ENCODE data around the gene FAM200B.

FAM200B gene

DNA sequence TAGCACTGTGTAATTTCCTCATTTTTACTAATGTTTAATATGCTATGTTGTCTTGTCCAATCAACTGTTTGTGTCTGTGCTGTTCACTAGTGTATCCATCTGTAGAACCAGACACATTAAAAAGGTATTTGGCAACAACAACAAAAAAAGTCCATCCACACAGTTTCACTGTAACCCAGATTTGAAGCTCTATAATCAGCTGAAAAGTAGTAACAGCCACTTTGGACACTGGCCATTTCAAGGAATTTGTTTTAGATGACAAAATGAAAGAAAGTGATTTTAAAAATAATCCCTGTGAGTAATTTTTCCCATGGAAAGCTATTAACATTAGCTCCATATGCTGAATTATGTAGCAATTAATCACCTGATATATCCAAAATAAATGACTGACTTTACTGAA lies 24.3 kb upstream of the FAM200B start:
- Histone ChIP-seq H3F3A (ENCODE audit: low read depth) (no peaks in the 10 kb centered on the region), H3K4me2 (ENCODE audit: low read depth, low read length, poor library complexity, severe bottlenecking) (peak overlapping the region; percentile 69), H3K9ac (ENCODE audit: low read depth, low read length, poor library complexity, severe bottlenecking) (peak overlapping the region; percentile 100), H3K79me2 (ENCODE audit: insufficient read depth, low read length) (peaks cover 36% of the 10 kb centered on the region), H3K27me3 (ENCODE audit: insufficient read depth, low read length, poor library complexity, severe bottlenecking) (no peaks in the 10 kb centered on the region), H3K4me3 (ENCODE audit: low read length, poor library complexity, severe bottlenecking) (no peak overlapping the region), H4K20me1 (ENCODE audit: insufficient read depth, low read length, poor library complexity, severe bottlenecking) (peaks cover 14% of the 10 kb centered on the region), H3K9me2 (replicated peaks; ENCODE audit: low read depth, low read length) (no peaks in the 10 kb centered on the region), H2AFZ (ENCODE audit: low read length) (no peak overlapping the region), H3K36me3 (ENCODE audit: insufficient read depth, low read length) (no peaks in the 10 kb centered on the region), H3K9me3 (ENCODE audit: insufficient read depth, low read depth, low read length) (no peaks in the 10 kb centered on the region), H3K4me1 (ENCODE audit: insufficient read depth, low read length, poor library complexity, severe bottlenecking) (peaks cover 39% of the 10 kb centered on the region)
- TF ChIP-seq EZH2phosphoT487 (IDR thresholded peaks at IDR 0.05; ENCODE audit: borderline replicate concordance), result no peak
- TF ChIP-seq, protein P1, sequence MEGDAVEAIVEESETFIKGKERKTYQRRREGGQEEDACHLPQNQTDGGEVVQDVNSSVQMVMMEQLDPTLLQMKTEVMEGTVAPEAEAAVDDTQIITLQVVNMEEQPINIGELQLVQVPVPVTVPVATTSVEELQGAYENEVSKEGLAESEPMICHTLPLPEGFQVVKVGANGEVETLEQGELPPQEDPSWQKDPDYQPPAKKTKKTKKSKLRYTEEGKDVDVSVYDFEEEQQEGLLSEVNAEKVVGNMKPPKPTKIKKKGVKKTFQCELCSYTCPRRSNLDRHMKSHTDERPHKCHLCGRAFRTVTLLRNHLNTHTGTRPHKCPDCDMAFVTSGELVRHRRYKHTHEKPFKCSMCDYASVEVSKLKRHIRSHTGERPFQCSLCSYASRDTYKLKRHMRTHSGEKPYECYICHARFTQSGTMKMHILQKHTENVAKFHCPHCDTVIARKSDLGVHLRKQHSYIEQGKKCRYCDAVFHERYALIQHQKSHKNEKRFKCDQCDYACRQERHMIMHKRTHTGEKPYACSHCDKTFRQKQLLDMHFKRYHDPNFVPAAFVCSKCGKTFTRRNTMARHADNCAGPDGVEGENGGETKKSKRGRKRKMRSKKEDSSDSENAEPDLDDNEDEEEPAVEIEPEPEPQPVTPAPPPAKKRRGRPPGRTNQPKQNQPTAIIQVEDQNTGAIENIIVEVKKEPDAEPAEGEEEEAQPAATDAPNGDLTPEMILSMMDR (conservative IDR thresholded peaks at IDR 0.05; ENCODE audit: low read length), result no peak

DNA sequence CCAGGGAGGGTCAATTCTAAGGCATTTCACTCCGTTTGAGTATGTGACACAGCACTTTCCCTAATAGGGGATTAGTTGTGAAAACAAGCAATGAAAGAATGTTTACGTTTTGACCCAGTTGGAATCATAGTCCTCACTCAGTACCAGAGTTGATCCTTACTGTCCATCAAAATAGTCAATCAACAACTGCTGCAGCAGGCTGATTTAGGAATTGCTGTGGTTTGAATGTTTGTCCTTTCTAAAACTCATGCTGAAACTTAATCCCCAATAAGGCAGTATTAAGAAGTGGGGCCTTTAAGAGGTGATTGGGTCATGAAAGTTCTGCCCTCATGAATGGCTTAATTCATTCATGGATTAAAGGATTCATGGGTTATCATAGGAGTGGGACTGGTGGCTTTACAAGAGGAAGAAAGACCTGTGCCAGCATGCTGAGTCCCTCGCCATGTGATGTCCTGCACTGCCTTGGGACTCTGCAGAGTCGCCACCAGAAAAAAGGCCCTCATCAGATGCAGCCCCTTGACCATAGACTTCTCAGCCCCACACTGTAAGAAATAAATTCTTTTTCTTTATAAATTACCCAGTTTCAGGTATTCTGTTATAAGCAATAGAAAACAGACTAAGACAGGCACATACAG lies 23.4 kb upstream of the FAM200B start:
- no peaks in the 10 kb centered on the region for H3K27me3 ChIP-seq (ENCODE audit: insufficient read depth, low read length, poor library complexity, severe bottlenecking)
- peaks cover 30% of the 10 kb centered on the region for H3K4me1 ChIP-seq (ENCODE audit: insufficient read depth, low read length, poor library complexity, severe bottlenecking)
- no peak overlapping the region for H2AFZ ChIP-seq (ENCODE audit: low read length)
- no peak overlapping the region for H3K4me3 ChIP-seq (ENCODE audit: low read length, poor library complexity, severe bottlenecking)
- no peaks in the 10 kb centered on the region for H3K9me2 ChIP-seq (replicated peaks; ENCODE audit: low read depth, low read length)
- peaks cover 27% of the 10 kb centered on the region for H3K79me2 ChIP-seq (ENCODE audit: insufficient read depth, low read length)
- no peaks in the 10 kb centered on the region for H3K36me3 ChIP-seq (ENCODE audit: insufficient read depth, low read length)
- no peak overlapping the region for H3K4me2 ChIP-seq (ENCODE audit: low read depth, low read length, poor library complexity, severe bottlenecking)
- TF ChIP-seq, protein P1 (conservative IDR thresholded peaks at IDR 0.05; ENCODE audit: low read length), result no peak
- no peak for TF ChIP-seq EZH2phosphoT487 (IDR thresholded peaks at IDR 0.05; ENCODE audit: borderline replicate concordance)
- H3K9ac ChIP-seq (ENCODE audit: low read depth, low read length, poor library complexity, severe bottlenecking), result no peak overlapping the region
- H3K9me3 ChIP-seq (ENCODE audit: insufficient read depth, low read depth, low read length), result no peaks in the 10 kb centered on the region
- peaks cover 5% of the 10 kb centered on the region for H4K20me1 ChIP-seq (ENCODE audit: insufficient read depth, low read length, poor library complexity, severe bottlenecking)
- no peaks in the 10 kb centered on the region for H3F3A ChIP-seq (ENCODE audit: low read depth)

DNA sequence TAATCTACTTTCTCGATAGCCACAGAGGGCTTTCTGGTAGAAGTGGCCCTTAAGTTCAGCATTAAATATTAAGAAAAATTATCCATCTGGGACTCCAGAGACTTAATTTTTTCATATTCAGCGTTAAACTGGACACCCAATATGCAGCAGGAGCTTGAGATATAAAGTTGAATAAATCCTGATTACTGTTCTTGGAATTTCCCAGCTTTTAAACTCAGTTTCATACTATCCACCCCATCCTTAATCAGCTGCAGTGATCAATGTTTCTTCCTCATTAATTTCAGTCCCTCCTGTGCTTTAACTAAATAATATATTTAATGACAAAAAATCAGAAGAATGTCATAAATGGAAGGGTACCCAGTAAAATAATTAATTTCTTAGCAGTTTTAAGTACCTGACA lies 22.8 kb upstream of the FAM200B start:
- Histone ChIP-seq H3K9me3 (ENCODE audit: insufficient read depth, low read depth, low read length) (no peaks in the 10 kb centered on the region), H3K79me2 (ENCODE audit: insufficient read depth, low read length) (peaks cover 22% of the 10 kb centered on the region), H3K4me1 (ENCODE audit: insufficient read depth, low read length, poor library complexity, severe bottlenecking) (peaks cover 25% of the 10 kb centered on the region), H3K4me3 (ENCODE audit: low read length, poor library complexity, severe bottlenecking) (no peak overlapping the region), H3K27me3 (ENCODE audit: insufficient read depth, low read length, poor library complexity, severe bottlenecking) (no peaks in the 10 kb centered on the region), H3K9ac (ENCODE audit: low read depth, low read length, poor library complexity, severe bottlenecking) (no peak overlapping the region), H3K36me3 (ENCODE audit: insufficient read depth, low read length) (no peaks in the 10 kb centered on the region), H3F3A (ENCODE audit: low read depth) (no peaks in the 10 kb centered on the region), H3K9me2 (replicated peaks; ENCODE audit: low read depth, low read length) (no peaks in the 10 kb centered on the region), H2AFZ (ENCODE audit: low read length) (no peak overlapping the region), H4K20me1 (ENCODE audit: insufficient read depth, low read length, poor library complexity, severe bottlenecking) (peaks cover under 1% of the 10 kb centered on the region), H3K4me2 (ENCODE audit: low read depth, low read length, poor library complexity, severe bottlenecking) (no peak overlapping the region)
- TF ChIP-seq, protein P1 (conservative IDR thresholded peaks at IDR 0.05; ENCODE audit: low read length), result no peak
- no peak for TF ChIP-seq EZH2phosphoT487 (IDR thresholded peaks at IDR 0.05; ENCODE audit: borderline replicate concordance)

All from Loucy (cell line).